Measurements from ENCODE around the gene CELSR1.

CELSR1 gene

DNA sequence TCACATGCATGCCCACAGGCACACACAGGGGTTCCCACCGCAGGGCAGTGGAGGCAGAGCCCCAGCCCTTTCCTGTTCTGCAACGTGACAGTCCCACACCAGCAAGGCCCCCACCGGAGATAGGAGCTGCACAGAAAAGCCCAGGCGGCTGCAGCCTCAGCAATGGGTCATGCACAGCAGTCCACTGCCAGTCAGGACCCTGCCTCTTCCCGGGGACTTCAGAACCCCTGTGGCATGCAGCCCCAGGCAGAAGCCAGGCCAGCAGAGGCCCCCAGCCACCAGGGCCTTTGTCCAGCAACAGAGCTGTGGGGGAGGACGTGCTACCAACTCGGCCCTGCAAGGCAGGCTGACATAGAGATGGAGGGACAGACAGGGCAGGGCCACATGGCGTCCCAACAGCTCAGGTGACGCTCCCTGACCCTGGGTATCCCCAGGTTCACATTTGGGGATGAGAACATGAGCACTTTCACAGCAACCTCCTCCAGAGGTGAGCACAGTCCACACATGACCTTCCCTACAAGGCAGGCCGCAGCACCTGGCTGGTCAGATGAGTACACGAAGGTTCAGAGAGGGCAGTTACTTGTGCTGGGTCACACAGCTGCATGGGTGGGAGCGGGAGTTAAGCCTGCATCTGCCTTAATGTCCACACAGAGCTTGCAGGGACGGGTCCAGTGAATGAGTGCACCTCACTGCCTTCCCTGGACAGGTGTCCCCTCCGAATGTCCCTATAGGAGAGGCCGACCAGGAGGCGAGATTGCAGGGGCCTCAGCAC is 87.3 kb downstream of the CELSR1 start:
- Histone ChIP-seq H3K36me3 (ENCODE audit: control insufficient read depth, insufficient read depth, low read length) (no peaks in the 10 kb centered on the region), H3K4me1 (ENCODE audit: control insufficient read depth, insufficient read depth, low read length) (no peaks in the 10 kb centered on the region; the same call in 1 of the 2 replicates), H3K9me3 (ENCODE audit: control insufficient read depth, insufficient read depth, low read length) (no peaks in the 10 kb centered on the region), H3K27me3 (ENCODE audit: control insufficient read depth, insufficient read depth, low read length) (no peaks in the 10 kb centered on the region), H3K27ac (ENCODE audit: low read length) (no peak overlapping the region), H3K4me3 (ENCODE audit: low read length) (no peak overlapping the region)
- no CpG with 5 or more reads among the region's 16 CpGs for WGBS (ENCODE audit: insufficient coverage, insufficient read length)
- no peak for DNase-seq (ENCODE audit: low read depth, low spot score)

DNA sequence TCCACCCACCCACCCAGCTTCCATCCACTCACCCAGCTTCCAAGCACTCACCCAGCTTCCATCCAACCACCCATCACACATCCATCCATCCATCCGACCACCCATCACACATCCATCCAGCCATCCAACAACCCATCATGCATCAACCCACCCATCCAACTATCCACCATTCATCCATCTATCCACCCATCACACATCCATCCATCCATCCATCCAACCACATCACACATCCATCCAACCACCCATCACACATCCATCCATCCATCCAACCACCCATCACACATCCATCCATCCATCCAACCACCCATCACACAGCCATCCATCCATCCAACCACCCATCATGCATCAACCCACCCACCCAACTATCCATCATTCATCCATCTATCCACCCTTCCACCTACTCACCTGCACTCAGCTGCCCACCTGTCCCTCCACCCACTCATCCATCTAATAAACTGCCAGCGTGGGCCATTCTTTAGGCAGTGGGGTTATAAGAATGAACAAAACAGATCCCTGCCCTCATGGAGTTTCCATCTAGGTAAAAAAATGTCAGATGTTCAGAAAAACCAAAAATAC is 88.2 kb downstream of the CELSR1 start:
- Histone ChIP-seq H3K9me3 (ENCODE audit: control insufficient read depth, insufficient read depth, low read length) (no peaks in the 10 kb centered on the region), H3K4me1 (ENCODE audit: control insufficient read depth, insufficient read depth, low read length) (no peaks in the 10 kb centered on the region; the same call in 1 of the 2 replicates), H3K4me3 (ENCODE audit: low read length) (no peak overlapping the region), H3K36me3 (ENCODE audit: control insufficient read depth, insufficient read depth, low read length) (no peaks in the 10 kb centered on the region), H3K27ac (ENCODE audit: low read length) (no peak overlapping the region), H3K27me3 (ENCODE audit: control insufficient read depth, insufficient read depth, low read length) (no peaks in the 10 kb centered on the region)
- DNase-seq (ENCODE audit: low read depth, low spot score) = no peak
- WGBS (ENCODE audit: insufficient coverage, insufficient read length) = 100% methylated on average over 1 of the region's 2 CpGs

DNA sequence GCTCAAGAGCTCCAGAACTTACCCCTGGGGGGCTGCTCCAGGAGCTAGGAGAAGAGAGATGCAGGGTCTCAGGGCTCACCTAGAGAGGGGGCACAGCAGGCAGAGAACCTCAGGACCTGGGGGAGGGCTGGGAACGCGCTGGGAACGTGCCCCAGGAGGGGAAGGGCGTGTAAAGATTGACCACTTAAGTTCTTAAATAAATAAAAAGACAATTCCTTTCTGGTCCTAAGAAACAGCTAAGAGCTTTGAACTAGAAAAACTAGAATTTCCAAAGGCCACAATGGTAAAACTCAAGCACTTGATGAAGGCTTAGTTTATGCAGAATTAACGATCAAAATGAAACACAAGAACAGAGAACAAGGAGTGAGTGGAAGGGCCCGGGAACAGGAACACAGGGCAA is 89.1 kb downstream of the CELSR1 start:
- DNase-seq (ENCODE audit: low read depth, low spot score) = no peak

DNA sequence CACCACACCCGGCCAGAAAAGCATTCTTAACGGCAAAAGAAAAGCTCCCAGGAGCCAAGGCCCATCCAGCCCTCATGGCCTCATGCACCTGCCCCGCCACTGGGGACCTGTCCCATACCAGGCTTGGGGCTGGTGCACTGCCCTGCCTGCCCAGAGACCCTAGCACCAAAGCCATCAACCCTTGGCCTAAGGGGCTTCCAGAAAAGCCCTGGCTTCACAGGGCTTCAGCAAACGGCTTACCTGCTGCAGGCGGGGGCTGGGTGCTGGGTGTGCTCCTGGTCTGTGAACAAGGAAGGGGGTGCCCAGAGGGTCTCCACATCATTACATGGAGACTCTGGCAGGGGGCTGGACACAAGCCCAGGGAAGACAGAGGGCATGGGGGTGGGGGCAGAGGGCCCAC is 89.5 kb downstream of the CELSR1 start:
- no CpG with 5 or more reads among the region's 5 CpGs for WGBS (ENCODE audit: insufficient coverage, insufficient read length)

More for the DNA sequence above, 89.1 kb downstream of the CELSR1 start:
- Histone ChIP-seq H3K27ac (ENCODE audit: low read length) (no peak overlapping the region), H3K4me1 (ENCODE audit: control insufficient read depth, insufficient read depth, low read length) (peaks cover 2% of the 10 kb centered on the region), H3K27me3 (ENCODE audit: control insufficient read depth, insufficient read depth, low read length) (no peaks in the 10 kb centered on the region), H3K9me3 (ENCODE audit: control insufficient read depth, insufficient read depth, low read length) (no peaks in the 10 kb centered on the region), H3K4me3 (ENCODE audit: low read length) (no peak overlapping the region), H3K36me3 (ENCODE audit: control insufficient read depth, insufficient read depth, low read length) (no peaks in the 10 kb centered on the region)
- WGBS (ENCODE audit: insufficient coverage, insufficient read length) = no CpG with 5 or more reads among the region's 6 CpGs

DNA sequence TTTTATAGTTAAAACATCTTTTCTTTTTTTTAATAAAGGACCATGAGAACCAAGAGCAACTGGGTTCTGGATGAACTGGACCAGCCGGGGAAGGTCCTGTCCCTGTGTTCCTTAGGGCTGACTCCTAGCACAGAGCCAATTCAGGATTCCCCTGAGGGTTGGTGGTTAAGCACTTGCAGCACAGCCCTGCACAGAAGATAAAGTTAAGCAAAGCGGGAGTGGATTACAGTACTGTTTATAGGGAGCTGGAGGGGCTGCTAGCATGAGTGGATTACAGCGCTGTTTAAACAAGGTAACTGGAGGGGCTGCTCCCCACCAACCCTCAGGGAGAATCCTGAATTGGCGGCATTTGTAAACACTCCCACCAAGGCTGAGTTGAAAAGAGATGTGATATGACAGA is 90.6 kb downstream of the CELSR1 start:
- Histone ChIP-seq H3K27me3 (ENCODE audit: control insufficient read depth, insufficient read depth, low read length) (no peaks in the 10 kb centered on the region), H3K36me3 (ENCODE audit: control insufficient read depth, insufficient read depth, low read length) (no peaks in the 10 kb centered on the region), H3K4me3 (ENCODE audit: low read length) (no peak overlapping the region), H3K27ac (ENCODE audit: low read length) (no peak overlapping the region), H3K4me1 (ENCODE audit: control insufficient read depth, insufficient read depth, low read length) (peaks cover 7% of the 10 kb centered on the region), H3K9me3 (ENCODE audit: control insufficient read depth, insufficient read depth, low read length) (no peaks in the 10 kb centered on the region)
- no CpG with 5 or more reads among the region's 4 CpGs for WGBS (ENCODE audit: insufficient coverage, insufficient read length)
- DNase-seq (ENCODE audit: low read depth, low spot score) = no peak

More for the DNA sequence above, 89.5 kb downstream of the CELSR1 start:
- Histone ChIP-seq H3K9me3 (ENCODE audit: control insufficient read depth, insufficient read depth, low read length) (no peaks in the 10 kb centered on the region), H3K36me3 (ENCODE audit: control insufficient read depth, insufficient read depth, low read length) (no peaks in the 10 kb centered on the region), H3K4me1 (ENCODE audit: control insufficient read depth, insufficient read depth, low read length) (peaks cover 5% of the 10 kb centered on the region), H3K4me3 (ENCODE audit: low read length) (no peak overlapping the region), H3K27ac (ENCODE audit: low read length) (no peak overlapping the region), H3K27me3 (ENCODE audit: control insufficient read depth, insufficient read depth, low read length) (no peaks in the 10 kb centered on the region)
- DNase-seq (ENCODE audit: low read depth, low spot score) = no peak

DNA sequence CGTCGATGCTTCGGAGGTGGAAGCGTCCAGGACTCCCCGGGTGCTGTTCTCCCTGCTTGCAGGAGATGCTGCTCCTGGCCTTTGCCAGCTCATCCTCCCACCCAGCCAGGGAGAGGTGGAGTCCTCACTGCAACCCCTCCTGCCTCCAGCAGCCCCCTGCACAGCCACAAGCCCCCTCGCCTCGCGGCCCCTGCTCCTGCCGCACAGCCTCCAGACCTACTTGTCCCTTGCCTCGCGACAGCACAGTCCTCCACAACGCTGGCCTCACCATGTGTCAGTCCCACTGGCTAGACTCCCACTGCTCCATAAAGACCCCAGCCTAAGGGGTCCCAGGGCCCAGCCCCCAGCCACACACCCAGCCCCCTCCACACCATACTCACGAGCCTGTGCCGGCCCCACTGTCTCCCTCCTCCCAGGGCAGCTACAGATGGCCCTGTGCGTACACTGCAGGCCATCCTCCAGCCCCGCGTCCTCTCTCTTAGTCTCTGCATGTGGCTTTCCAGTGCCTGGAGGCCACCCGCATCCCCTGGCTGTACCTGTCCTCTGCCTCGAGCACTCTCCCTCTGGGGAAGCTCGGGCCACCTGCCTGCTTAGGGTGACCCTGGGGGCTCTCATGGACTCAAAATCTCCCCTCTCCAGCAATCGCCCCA is 91.5 kb downstream of the CELSR1 start:
- Histone ChIP-seq H3K9me3 (ENCODE audit: control insufficient read depth, insufficient read depth, low read length) (no peaks in the 10 kb centered on the region), H3K27me3 (ENCODE audit: control insufficient read depth, insufficient read depth, low read length) (no peaks in the 10 kb centered on the region), H3K4me1 (ENCODE audit: control insufficient read depth, insufficient read depth, low read length) (peaks cover 7% of the 10 kb centered on the region), H3K4me3 (ENCODE audit: low read length) (no peak overlapping the region), H3K27ac (ENCODE audit: low read length) (no peak overlapping the region), H3K36me3 (ENCODE audit: control insufficient read depth, insufficient read depth, low read length) (no peaks in the 10 kb centered on the region)
- DNase-seq (ENCODE audit: low read depth, low spot score) = no peak
- WGBS (ENCODE audit: insufficient coverage, insufficient read length) = no CpG with 5 or more reads among the region's 21 CpGs

DNA sequence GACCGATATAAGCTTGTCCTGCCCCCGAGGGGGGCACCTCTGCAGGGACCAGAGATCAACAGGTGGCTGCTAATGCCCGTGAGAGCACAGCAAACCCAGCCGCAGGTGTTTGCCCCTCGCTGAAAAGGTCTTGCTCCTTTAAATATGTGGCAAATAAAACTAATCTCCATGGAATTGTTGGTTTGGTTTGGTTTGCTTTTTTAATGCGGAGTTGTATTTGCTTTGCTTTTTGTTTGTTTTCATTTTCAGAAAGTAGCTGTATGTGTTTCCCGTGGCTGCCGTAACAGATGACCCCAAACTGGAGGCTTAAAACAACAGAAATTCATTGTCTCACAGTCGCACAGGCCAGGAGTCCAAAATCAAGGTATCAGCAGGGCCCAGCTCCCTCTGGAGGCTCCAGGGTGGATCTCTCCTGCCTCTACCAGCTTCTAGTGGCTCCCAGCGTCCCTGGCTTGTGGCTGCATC is 93.0 kb downstream of the CELSR1 start:
- no CpG with 5 or more reads among the region's 10 CpGs for WGBS (ENCODE audit: insufficient coverage, insufficient read length)
- H3K36me3 ChIP-seq (ENCODE audit: control insufficient read depth, insufficient read depth, low read length) = no peaks in the 10 kb centered on the region
- H3K27ac ChIP-seq (ENCODE audit: low read length) = no peak overlapping the region
- no peaks in the 10 kb centered on the region for H3K9me3 ChIP-seq (ENCODE audit: control insufficient read depth, insufficient read depth, low read length)
- DNase-seq (ENCODE audit: low read depth, low spot score) = no peak
- peaks cover 7% of the 10 kb centered on the region for H3K4me1 ChIP-seq (ENCODE audit: control insufficient read depth, insufficient read depth, low read length)
- H3K4me3 ChIP-seq (ENCODE audit: low read length) = no peak overlapping the region
- no peaks in the 10 kb centered on the region for H3K27me3 ChIP-seq (ENCODE audit: control insufficient read depth, insufficient read depth, low read length)

DNA sequence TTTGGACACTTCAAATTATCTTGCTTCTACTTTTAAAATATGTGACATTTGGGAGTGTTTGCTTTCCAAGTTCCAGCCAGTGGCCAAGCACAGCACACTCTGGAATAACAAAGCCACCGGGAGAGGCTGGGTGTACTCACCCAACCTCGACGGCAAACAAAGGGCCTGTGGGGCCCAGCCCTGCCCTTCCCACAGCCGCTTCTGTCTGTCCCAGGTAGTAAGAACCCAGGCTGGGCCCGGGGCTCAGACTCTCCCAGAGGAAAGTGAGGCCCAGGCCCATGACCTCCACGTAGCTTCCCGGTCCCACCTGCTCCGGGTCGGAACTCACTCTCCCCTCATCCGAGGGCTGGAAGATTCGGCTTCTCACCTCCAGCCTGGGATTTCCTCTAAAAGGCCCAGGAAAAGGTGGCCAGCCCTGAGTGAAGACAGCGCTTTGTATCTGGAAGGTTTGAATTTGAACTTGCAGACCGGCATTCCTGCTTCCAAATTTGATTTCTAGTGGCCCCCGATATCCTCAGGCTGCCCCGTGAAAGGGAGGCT is 93.5 kb downstream of the CELSR1 start:
- Histone ChIP-seq H3K27me3 (ENCODE audit: control insufficient read depth, insufficient read depth, low read length) (no peaks in the 10 kb centered on the region), H3K4me1 (ENCODE audit: control insufficient read depth, insufficient read depth, low read length) (peaks cover 7% of the 10 kb centered on the region), H3K4me3 (ENCODE audit: low read length) (no peak overlapping the region), H3K36me3 (ENCODE audit: control insufficient read depth, insufficient read depth, low read length) (no peaks in the 10 kb centered on the region; the same call in 1 of the 2 replicates), H3K27ac (ENCODE audit: low read length) (no peak overlapping the region), H3K9me3 (ENCODE audit: control insufficient read depth, insufficient read depth, low read length) (no peaks in the 10 kb centered on the region)
- DNase-seq (ENCODE audit: low read depth, low spot score) = no peak
- WGBS (ENCODE audit: insufficient coverage, insufficient read length) = no CpG with 5 or more reads among the region's 15 CpGs

DNA sequence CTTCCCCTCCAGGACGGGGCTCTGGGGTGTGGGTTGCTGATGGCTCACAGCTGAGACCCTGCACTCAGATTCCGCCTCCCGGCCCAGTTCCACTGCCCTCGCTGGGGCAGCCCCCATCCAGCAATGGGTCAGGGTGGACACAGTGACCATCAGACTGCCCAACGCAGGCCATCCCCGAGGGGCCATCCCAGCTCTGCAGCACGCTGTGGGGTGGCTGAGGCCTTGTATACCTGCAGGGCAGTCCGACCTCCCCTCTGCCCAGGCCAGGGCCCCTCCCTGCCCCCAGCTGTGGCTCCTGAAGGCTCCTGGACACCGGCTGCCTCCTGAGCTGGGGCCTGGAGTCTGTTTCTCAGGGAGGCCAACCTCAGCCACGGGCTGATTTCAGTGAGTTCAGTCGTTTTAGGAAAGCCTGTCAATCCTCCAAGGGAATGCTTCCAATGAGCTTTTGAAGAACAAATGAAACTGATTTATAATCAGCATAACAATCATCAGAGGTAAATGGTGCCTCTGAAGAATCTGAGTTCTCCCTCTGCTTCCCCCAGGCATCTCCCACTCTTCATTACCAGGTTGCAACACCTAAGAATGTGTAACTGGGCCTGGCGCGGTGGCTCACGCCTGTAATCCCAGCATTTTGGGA is 95.1 kb downstream of the CELSR1 start:
- Histone ChIP-seq H3K27me3 (ENCODE audit: control insufficient read depth, insufficient read depth, low read length) (no peaks in the 10 kb centered on the region), H3K4me3 (ENCODE audit: low read length) (no peak overlapping the region), H3K9me3 (ENCODE audit: control insufficient read depth, insufficient read depth, low read length) (no peaks in the 10 kb centered on the region), H3K27ac (ENCODE audit: low read length) (no peak overlapping the region), H3K36me3 (ENCODE audit: control insufficient read depth, insufficient read depth, low read length) (no peaks in the 10 kb centered on the region; the same call in 1 of the 2 replicates), H3K4me1 (ENCODE audit: control insufficient read depth, insufficient read depth, low read length) (peaks cover 7% of the 10 kb centered on the region)
- DNase-seq (ENCODE audit: low read depth, low spot score) = no peak
- WGBS (ENCODE audit: insufficient coverage, insufficient read length) = no CpG with 5 or more reads among the region's 14 CpGs
